Activated naive CD8-positive, alpha-beta T cell treated with anti-CD3 and anti-CD28 coated beads, Interleukin-2, amount 50 U/mL, for 16 hours (primary cell): ENCODE results near the gene ATOH8.

Experiments used
- DNase-seq: peaks from one replicate; pipeline ENCODE4 v3.0.0-alpha.2; 2020; ENCODE audit warnings: low read depth, low spot score

Gene ATOH8

GRCh38 chr2:85770369-85770768 lies 16.6 kb downstream of the ATOH8 start:
- DNase-seq = no peak

GRCh38 chr2:85770786-85771409 lies 17.1 kb downstream of the ATOH8 start:
- no peak for DNase-seq

GRCh38 chr2:85771486-85771885 lies 17.7 kb downstream of the ATOH8 start:
- no peak for DNase-seq

- no peak for DNase-seq
Observed at GRCh38 chr2:85772019-85772745, 18.4 kb downstream of the ATOH8 start.

GRCh38 chr2:85772841-85773491 lies 19.2 kb downstream of the ATOH8 start:
- DNase-seq = no peak

GRCh38 chr2:85773692-85774091 lies 19.9 kb downstream of the ATOH8 start:
- DNase-seq = no peak

GRCh38 chr2:85774126-85774978 lies 20.6 kb downstream of the ATOH8 start:
- DNase-seq = no peak

GRCh38 chr2:85775406-85776381 lies 21.9 kb downstream of the ATOH8 start:
- no peak for DNase-seq

- DNase-seq = no peak
Observed at GRCh38 chr2:85776672-85777071, 22.9 kb downstream of the ATOH8 start.

- DNase-seq = no peak
Observed at GRCh38 chr2:85777441-85777861, 23.7 kb downstream of the ATOH8 start.

- no peak for DNase-seq
Observed at GRCh38 chr2:85778646-85779379, 25.0 kb downstream of the ATOH8 start.

- DNase-seq = no peak
Observed at GRCh38 chr2:85779641-85780315, 26.0 kb downstream of the ATOH8 start.

GRCh38 chr2:85780316-85781012 lies 26.7 kb downstream of the ATOH8 start:
- DNase-seq = no peak

- no peak for DNase-seq
Observed at GRCh38 chr2:85781013-85781332, 27.2 kb downstream of the ATOH8 start.

- DNase-seq = no peak
Observed at GRCh38 chr2:85783796-85784195, 30.0 kb downstream of the ATOH8 start.

GRCh38 chr2:85784474-85784986 lies 30.7 kb downstream of the ATOH8 start:
- no peak for DNase-seq

- no peak for DNase-seq
Observed at GRCh38 chr2:85785027-85785822, 31.4 kb downstream of the ATOH8 start.

- DNase-seq = no peak
Observed at GRCh38 chr2:85785871-85786270, 32.1 kb downstream of the ATOH8 start.
